Epithelial cell of proximal tubule (primary cell): ENCODE data around the gene BCKDHB. TPM values are rescaled to one million over a fixed set of nuclear protein-coding genes. Genes with fewer than 3 reads are reported as not detected.
A peak's percentile ranks its signal among the peaks of the same experiment; 100 is the strongest.

Source experiments
- DNase-seq: peaks from one replicate; pipeline ENCODE4 v3.0.0-alpha.2; 2011; ENCODE audit warnings: low read depth
- H3K4me3 ChIP-seq: 2 replicates; pipeline ENCODE4 v1.5.1; 2011; ENCODE audit warnings: low read depth, mild to moderate bottlenecking, low read length
- CTCF ChIP-seq: conservative IDR thresholded peaks from 2 replicates; pipeline ENCODE4 v1.5.1; 2012; ENCODE audit warnings: low read depth, mild to moderate bottlenecking, low read length
- total RNA-seq: library from RNA; depleted of rRNA; stranded (reverse); fragments of >200 nt; gene quantifications from 2 replicates; pipeline ENCODE4 v1.2.3, GENCODE V29; 2015

Gene BCKDHB
- total RNA-seq, 1 donor from 2014 or later: 11.9 TPM

DNA sequence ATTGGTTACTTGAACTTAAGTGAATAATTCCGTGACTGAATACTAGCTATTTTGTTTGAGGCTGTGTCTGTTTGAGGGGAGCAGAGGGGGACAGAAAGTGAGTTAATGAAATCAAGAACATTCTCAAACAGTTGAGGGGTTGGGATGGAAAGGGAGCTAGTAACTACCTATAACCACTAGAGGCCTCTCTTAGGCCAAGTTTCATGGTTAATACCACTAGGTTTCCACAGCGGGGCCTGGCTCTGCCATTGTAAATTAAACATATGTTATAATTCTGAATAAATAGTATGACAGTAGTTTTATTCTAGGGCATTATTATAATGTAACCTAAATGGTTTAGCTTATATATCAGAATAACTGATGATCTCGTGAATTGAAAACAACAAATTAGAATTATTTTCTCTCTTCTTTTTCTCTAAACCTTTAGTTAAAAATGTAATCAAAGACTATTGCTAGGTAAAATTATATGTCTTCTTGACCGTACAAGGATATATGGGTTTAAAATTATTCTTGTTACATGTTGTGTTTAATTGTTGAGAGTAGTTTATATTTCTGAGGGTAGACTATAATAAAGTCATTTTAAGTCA lies 108.1 kb downstream of the BCKDHB start:
- peak; percentile 12 for DNase-seq
- TF ChIP-seq CTCF: peak; percentile 87
- H3K4me3 ChIP-seq: no peak overlapping the region

DNA sequence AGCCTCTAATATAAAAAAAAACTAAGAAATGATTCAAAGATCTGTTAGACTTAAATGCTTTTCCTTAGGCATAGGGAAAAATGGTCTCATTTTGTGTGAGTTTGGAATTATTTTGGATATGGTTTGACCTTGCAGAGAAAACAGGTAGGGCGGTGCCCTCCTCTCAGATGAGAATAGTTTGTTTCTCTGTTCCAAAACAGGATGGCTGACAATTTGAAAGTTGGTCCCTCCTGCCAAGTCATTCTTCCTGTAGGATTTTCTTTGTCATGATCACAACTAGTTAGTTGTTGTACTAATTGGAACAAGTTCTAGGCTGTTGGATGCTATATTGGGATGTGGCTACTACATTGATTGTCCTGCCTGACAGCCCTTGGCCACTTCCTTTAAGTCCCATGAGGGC lies 108.6 kb downstream of the BCKDHB start:
- H3K4me3 ChIP-seq: no peak overlapping the region
- TF ChIP-seq CTCF: no peak
- no peak for DNase-seq

DNA sequence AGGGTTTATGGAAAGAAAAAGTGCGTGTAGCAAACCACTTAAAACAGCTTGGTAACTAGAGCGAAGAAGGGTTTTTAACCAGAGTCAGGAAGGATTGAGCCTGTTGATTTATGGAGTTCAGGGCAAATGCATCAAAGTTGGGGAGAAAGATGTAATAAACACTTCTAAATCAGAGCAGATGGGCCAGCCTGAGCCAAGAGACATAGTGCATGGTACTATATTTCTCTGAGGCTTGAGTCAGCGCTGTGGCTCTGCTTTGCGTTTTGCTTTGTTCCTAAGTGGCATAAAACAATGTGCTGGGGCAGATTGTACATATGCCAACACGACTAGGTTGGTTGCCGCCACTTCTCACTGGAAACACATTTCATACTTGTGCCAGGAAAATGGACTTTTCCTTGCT lies 111.3 kb downstream of the BCKDHB start:
- no peak overlapping the region for H3K4me3 ChIP-seq
- no peak for DNase-seq
- TF ChIP-seq CTCF: no peak

- TF ChIP-seq CTCF: no peak
- DNase-seq: no peak
- no peak overlapping the region for H3K4me3 ChIP-seq
These were observed 117.3 kb downstream of the BCKDHB start for GRCh38 chr6:80223743-80224212.

GRCh38 chr6:80226151-80226550 lies 119.7 kb downstream of the BCKDHB start:
- TF ChIP-seq CTCF: no peak
- no peak overlapping the region for H3K4me3 ChIP-seq
- DNase-seq: no peak

DNA sequence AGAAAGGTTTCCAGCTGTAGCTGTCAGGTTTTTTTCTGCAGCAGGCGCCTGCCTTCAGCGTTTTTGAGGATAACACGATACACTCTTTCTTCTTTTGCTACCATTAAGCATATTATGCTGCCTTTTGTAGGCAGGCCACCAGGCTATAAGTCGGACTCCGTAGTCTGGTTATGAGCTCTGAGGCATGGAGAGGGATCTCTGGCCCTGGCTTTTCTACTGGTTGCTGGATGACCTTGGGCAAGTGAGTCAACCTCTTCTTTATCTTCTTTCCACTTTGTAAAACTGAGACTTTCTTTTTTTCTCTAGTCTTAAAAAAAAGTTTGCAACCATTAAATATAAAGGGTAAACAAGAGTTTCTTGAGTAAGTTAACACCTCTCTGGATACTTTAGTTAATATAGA lies 120.2 kb downstream of the BCKDHB start:
- no peak overlapping the region for H3K4me3 ChIP-seq
- TF ChIP-seq CTCF: no peak
- DNase-seq: no peak

DNA sequence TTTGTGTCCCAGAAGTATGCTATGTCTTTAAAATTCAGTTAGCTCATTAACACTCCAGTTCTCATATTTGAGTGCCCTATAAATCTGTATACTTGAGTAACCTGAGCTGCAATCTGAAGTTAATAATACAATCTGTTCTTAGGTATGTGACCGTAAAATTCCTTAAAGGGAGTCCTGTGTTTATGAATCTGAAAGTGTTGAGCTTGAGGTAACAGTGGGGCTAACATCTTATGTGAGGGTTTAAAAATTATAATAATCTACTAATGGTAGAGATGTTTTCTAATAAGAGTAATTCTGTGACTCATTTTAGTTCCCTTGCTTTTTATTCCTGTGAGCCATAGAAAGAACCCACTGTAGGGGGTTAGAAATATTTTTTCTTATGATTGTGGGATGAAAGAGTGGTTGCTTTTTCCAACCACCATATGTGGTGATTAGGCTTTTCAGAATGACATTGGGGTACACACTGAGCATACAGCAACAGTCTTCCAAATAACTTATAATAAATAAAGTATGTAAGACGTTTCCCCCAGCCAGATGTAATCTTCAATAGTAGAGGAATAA lies 121.2 kb downstream of the BCKDHB start:
- no peak for TF ChIP-seq CTCF
- DNase-seq: no peak
- no peak overlapping the region for H3K4me3 ChIP-seq
